ENCODE results near the gene PIGM.

The PIGM gene

GRCh38 chr1:159980076-159980475 is 51.7 kb downstream of the PIGM start:
- Histone ChIP-seq H3K4me1 (ENCODE audit: control insufficient read depth, insufficient read depth, low read length) (no peaks in the 10 kb centered on the region), H3K27ac (ENCODE audit: low read length) (no peak overlapping the region), H3K4me3 (ENCODE audit: low read length) (no peak overlapping the region), H3K27me3 (ENCODE audit: control insufficient read depth, insufficient read depth, low read length) (no peaks in the 10 kb centered on the region), H3K36me3 (ENCODE audit: control insufficient read depth, insufficient read depth, low read length) (no peaks in the 10 kb centered on the region), H3K9me3 (ENCODE audit: control insufficient read depth, insufficient read depth, low read length) (no peaks in the 10 kb centered on the region)
- DNase-seq (ENCODE audit: low read depth, low spot score), result no peak
- WGBS (ENCODE audit: insufficient coverage, insufficient read length), result no CpG with 5 or more reads among the region's 6 CpGs

- no peak for DNase-seq (ENCODE audit: low read depth, low spot score)
- no peaks in the 10 kb centered on the region for H3K27me3 ChIP-seq (ENCODE audit: control insufficient read depth, insufficient read depth, low read length)
- H3K9me3 ChIP-seq (ENCODE audit: control insufficient read depth, insufficient read depth, low read length), result no peaks in the 10 kb centered on the region
- no peaks in the 10 kb centered on the region for H3K36me3 ChIP-seq (ENCODE audit: control insufficient read depth, insufficient read depth, low read length)
- no peak overlapping the region for H3K27ac ChIP-seq (ENCODE audit: low read length)
- no peak overlapping the region for H3K4me3 ChIP-seq (ENCODE audit: low read length)
- H3K4me1 ChIP-seq (ENCODE audit: control insufficient read depth, insufficient read depth, low read length), result no peaks in the 10 kb centered on the region
- no CpG with 5 or more reads among the region's 3 CpGs for WGBS (ENCODE audit: insufficient coverage, insufficient read length)
These were observed 52.5 kb downstream of the PIGM start for GRCh38 chr1:159979257-159979656.

DNA sequence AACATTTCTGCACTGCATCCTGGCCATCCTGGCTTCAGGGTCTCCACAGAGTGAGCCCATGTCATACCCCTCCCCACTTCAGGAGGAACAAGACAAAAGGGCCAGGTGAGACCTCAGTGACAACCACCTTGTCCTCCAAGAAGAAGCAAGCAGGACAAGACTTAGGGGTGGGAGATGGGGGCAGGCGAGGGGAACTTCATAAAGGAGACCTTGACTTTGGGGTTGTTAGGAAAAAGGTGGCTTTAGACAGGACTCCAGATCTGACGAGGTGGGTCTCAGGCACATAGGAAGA is 53.7 kb downstream of the PIGM start:
- no CpG with 5 or more reads among the region's 2 CpGs for WGBS (ENCODE audit: insufficient coverage, insufficient read length)
- no peaks in the 10 kb centered on the region for H3K27me3 ChIP-seq (ENCODE audit: control insufficient read depth, insufficient read depth, low read length)

DNA sequence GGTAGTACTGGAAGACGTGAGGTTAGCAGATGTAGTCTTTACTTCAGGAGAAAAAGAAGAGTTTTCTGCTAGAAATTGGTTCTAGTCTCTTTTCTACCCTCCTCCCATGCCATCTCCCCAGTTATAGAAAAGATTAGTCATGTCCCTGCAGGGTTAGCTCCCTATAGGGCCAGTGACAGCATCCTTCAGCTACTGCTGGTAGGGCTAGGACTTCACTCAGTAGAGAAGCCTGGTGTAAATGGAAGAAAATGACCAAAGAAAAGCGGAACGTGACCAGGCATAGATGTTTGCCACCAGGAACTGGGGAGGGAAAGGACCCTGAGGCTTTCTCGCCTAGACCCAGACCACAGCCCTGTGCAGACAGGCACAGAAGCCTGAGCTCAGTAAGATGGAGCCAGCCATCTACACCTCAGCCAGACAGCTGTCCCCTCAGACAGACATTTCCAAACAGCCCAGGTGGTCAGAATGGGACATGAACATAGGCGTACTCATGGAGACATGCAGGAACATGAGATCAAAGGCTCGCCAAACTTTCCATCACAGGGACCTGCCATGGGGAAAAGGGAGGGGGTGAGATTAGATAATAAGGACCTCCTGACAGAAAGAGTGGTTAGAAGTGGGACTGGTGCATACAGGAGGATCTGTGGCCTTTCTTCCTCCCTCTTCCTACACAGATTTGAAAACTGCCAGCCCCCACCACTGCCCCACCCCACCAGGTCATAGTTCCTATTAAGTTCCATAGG is 54.3 kb downstream of the PIGM start:
- Histone ChIP-seq H3K4me3 (ENCODE audit: low read length) (no peak overlapping the region), H3K9me3 (ENCODE audit: control insufficient read depth, insufficient read depth, low read length) (no peaks in the 10 kb centered on the region), H3K36me3 (ENCODE audit: control insufficient read depth, insufficient read depth, low read length) (no peaks in the 10 kb centered on the region), H3K27me3 (ENCODE audit: control insufficient read depth, insufficient read depth, low read length) (no peaks in the 10 kb centered on the region), H3K27ac (ENCODE audit: low read length) (no peak overlapping the region), H3K4me1 (ENCODE audit: control insufficient read depth, insufficient read depth, low read length) (no peaks in the 10 kb centered on the region)
- no CpG with 5 or more reads among the region's 6 CpGs for WGBS (ENCODE audit: insufficient coverage, insufficient read length)
- no peak for DNase-seq (ENCODE audit: low read depth, low spot score)

More for the DNA sequence above, 53.7 kb downstream of the PIGM start:
- DNase-seq (ENCODE audit: low read depth, low spot score), result no peak
- Histone ChIP-seq H3K27ac (ENCODE audit: low read length) (no peak overlapping the region), H3K9me3 (ENCODE audit: control insufficient read depth, insufficient read depth, low read length) (no peaks in the 10 kb centered on the region), H3K36me3 (ENCODE audit: control insufficient read depth, insufficient read depth, low read length) (no peaks in the 10 kb centered on the region), H3K4me3 (ENCODE audit: low read length) (no peak overlapping the region), H3K4me1 (ENCODE audit: control insufficient read depth, insufficient read depth, low read length) (no peaks in the 10 kb centered on the region)
